ENCODE measurements around the gene FARP2.
"Not testable (repeated sequence)": the region's sequence is repeated elsewhere in the genome, so short reads cannot be mapped to it uniquely, and the experiment has no call there.

Gene FARP2

DNA sequence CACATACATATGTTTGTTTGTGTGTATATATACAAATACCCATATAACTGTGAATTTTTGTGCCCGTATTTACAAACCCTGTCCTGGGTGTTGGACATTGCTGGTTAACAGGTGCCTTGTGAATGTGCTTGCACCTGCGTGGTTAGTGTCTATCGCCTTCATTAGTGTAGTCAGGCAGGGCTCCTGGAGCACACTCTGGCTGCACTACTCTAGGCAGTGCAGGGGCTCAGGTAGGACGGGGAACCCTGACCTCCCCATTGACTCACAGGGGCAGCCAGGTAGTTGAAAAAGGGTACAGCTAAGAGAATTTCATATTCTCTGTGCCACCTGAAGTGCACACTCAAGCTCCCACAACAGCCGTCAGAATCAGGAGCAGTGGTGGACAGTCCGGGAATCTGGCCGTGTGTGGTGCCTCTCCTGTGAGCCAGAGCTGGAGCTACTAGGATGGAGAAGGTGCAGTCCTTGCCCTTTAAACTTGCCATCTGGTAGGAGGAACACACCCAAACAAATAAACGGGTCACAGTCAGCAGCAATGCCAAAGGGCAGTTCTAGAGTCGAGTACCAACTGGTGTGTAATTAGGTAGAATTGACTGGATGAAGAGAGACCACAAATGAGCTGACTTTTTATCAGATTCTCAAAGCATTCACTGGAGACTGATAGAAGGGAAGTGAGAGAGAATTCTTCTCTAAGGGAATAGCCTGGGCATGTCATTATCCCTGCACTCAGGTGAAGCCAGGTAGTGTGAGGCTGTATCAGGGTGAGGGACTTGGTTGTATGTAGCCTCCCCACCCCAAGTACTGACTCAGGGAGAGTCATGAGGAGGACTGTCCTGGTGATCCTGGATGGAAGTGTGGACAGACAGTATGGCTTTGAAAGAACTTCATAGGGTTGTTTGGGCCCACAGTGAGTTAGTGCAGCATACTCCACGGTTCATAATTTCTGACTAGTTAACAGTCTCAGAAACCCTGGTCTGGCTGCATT is 44.1 kb downstream of the FARP2 start:
- DNase-seq (ENCODE audit: low read depth, low spot score): no peak
- in situ Hi-C loops (cut with HindIII; ENCODE audit: low sequenced_read_pairs): no loop called here
- TF ChIP-seq, protein P1, sequence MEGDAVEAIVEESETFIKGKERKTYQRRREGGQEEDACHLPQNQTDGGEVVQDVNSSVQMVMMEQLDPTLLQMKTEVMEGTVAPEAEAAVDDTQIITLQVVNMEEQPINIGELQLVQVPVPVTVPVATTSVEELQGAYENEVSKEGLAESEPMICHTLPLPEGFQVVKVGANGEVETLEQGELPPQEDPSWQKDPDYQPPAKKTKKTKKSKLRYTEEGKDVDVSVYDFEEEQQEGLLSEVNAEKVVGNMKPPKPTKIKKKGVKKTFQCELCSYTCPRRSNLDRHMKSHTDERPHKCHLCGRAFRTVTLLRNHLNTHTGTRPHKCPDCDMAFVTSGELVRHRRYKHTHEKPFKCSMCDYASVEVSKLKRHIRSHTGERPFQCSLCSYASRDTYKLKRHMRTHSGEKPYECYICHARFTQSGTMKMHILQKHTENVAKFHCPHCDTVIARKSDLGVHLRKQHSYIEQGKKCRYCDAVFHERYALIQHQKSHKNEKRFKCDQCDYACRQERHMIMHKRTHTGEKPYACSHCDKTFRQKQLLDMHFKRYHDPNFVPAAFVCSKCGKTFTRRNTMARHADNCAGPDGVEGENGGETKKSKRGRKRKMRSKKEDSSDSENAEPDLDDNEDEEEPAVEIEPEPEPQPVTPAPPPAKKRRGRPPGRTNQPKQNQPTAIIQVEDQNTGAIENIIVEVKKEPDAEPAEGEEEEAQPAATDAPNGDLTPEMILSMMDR (IDR thresholded peaks at IDR 0.05; ENCODE audit: low read depth, low read length): no peak
- no peak overlapping the region for H3K4me3 ChIP-seq (ENCODE audit: low read depth, low read length)

DNA sequence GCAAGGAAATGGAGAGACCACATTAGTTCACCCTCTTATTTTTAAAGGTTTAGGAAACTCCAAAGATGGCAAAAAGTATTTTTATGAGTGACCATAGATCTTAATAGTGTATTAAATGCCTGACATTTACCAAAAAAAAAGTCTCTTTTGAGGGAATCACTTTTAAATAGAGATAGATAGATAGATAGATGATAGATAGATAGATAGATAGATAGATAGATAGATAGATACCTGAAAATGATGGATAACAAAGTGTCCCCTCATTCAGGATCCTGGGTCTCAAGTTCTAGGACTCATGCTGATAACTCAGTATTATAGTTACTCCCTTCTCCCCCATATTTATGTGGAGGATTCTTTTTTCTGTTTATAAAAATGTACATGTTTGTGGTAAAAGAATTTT is 52.8 kb downstream of the FARP2 start:
- TF ChIP-seq, protein P1 (IDR thresholded peaks at IDR 0.05; ENCODE audit: low read depth, low read length): no peak
- no peak overlapping the region for H3K4me3 ChIP-seq (ENCODE audit: low read depth, low read length)
- DNase-seq (ENCODE audit: low read depth, low spot score): no peak
- in situ Hi-C loops (cut with HindIII; ENCODE audit: low sequenced_read_pairs): no loop called here

DNA sequence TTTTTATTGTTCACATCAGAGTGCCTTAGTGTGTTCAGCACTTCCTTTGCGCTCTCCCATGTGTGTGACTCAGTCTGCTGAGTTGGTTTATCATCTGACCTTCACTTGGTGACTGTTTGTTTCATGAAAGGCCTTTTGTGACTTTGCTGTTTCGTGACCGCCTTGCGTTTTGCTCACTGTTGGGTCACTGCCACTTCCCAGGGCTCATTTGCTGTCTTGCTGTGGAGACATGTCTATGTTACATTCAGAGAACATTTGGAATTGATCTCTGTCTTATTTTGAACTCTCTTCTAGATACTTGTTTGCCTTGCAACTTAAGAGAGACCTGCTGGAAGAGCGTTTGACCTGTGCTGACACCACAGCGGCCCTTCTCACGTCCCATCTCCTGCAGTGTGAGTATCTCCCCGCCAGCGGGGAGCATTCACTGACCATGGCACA is 54.7 kb downstream of the FARP2 start:
- in situ Hi-C loops (cut with HindIII; ENCODE audit: low sequenced_read_pairs): no loop called here
- no peak overlapping the region for H3K4me3 ChIP-seq (ENCODE audit: low read depth, low read length)
- peak; percentile 77 for DNase-seq (ENCODE audit: low read depth, low spot score)
- TF ChIP-seq, protein P1 (IDR thresholded peaks at IDR 0.05; ENCODE audit: low read depth, low read length): no peak

DNA sequence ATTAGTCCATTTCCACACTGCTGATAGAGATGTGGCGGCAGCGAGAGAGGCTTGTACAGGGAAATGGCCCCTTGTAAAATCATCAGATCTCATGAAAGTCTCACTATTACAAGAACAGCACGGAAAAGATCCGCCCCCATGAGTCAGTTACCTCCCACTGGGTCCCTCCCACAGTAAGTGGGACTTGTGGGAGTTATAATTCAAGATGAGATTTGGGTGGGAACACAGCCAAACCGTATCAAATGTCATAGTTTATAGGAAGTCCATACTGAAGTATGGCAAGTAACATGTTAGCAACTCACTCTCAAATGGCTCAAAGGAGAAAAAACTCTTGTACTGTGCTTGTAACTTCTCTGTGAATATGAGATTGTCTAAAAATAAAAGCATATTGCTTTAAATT is 56.1 kb downstream of the FARP2 start:
- no peak overlapping the region for H3K4me3 ChIP-seq (ENCODE audit: low read depth, low read length)
- TF ChIP-seq, protein P1 (IDR thresholded peaks at IDR 0.05; ENCODE audit: low read depth, low read length): no peak
- peak; percentile 96 for DNase-seq (ENCODE audit: low read depth, low spot score)
- in situ Hi-C loops (cut with HindIII; ENCODE audit: low sequenced_read_pairs): no loop called here

DNA sequence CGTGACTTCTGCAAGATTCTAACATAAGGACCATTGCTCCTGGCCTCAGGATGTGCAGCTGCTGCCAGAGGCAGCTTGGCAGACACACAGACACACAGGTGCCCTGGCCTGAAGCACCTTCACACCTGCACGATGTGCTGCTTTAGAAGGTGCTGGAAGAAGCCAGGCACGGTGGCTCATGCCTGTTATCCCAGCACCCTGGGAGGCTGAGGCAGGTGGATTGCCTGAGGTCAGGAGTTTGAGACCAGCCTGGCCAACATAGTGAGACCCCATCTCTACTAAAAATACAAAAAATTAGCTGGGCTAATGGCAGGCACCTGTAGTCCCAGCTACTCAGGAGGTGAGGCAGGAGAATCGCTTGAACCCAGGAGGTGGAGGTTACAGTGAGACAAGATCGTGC is 57.4 kb downstream of the FARP2 start:
- in situ Hi-C loops (cut with HindIII; ENCODE audit: low sequenced_read_pairs); DNase-seq (ENCODE audit: low read depth, low spot score); H3K4me3 ChIP-seq (ENCODE audit: low read depth, low read length): not testable (repeated sequence)

DNA sequence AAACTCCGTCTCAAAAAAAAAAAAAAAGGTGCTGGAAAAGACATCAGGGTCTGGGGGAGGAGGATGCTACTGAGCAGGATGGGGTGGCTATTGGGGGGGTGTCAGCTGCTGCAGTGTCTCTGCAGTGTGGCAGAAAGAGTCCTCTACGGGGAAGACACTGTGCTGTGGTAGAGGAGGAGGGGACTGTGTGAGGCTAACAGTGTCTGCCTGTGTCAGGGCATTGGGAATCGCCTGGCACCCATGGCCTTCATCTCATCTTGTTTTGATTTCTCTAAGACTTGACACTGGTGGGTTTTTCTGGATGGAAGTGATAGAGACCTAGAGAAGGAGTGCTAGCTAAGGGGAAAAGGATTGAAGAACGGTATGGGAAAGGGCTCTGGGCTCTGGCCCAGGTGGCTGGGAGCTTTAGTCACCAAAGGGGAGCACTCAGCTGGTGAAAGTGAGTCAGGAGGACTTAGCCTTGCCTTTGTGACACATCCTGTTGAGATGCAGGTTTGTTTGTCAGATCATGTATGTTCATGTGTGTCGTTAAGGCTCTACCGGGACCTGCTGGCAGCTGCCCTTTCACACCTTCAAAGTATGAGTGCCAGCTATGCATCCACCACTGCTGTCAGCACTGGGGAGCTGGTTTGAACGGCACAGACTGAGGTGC is 58.0 kb downstream of the FARP2 start:
- peak; percentile 38 for DNase-seq (ENCODE audit: low read depth, low spot score)
- in situ Hi-C loops (cut with HindIII; ENCODE audit: low sequenced_read_pairs): no loop called here
- H3K4me3 ChIP-seq (ENCODE audit: low read depth, low read length): no peak overlapping the region
- TF ChIP-seq, protein P1 (IDR thresholded peaks at IDR 0.05; ENCODE audit: low read depth, low read length): no peak

DNA sequence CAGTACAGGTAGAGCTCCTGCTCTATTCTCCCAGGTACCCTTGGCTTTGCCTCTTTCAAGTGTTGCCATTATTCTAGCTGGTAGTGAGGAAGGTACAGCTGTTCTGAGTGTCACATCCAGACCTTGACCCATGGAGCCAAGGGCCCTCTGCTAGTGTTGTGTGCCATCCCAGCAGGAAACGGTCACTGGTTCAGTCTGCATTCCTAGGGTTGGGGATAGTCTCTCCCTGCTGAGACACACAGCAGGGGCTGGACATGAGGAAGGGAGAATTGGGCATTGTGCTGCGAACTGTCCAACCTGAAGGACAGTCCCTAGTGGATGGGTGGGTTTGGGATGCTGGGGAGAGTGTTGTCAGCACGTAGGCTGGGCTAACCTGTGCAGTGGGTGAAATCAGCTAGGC is 59.1 kb downstream of the FARP2 start:
- DNase-seq (ENCODE audit: low read depth, low spot score): no peak
- in situ Hi-C loops (cut with HindIII; ENCODE audit: low sequenced_read_pairs): no loop called here
- TF ChIP-seq, protein P1 (IDR thresholded peaks at IDR 0.05; ENCODE audit: low read depth, low read length): no peak
- H3K4me3 ChIP-seq (ENCODE audit: low read depth, low read length): no peak overlapping the region

Data from astrocyte of the spinal cord (primary cell).